Liver (tissue), 9 donors: ENCODE measurements around the gene DLK1. TPM values are rescaled to one million over a fixed set of nuclear protein-coding genes. Genes with fewer than 3 reads are reported as not detected.

Source experiments
- DNase-seq: peaks from one replicate; pipeline ENCODE4 v3.0.0-alpha.2; 2017; ENCODE audit warnings: low spot score
- H3K27ac ChIP-seq, 2 donors: one replicate each; pipeline ENCODE4 v1.7.0; 2013; ENCODE audit warnings: inconsistent platforms in 2 of 2, low read length in 2 of 2, control low read depth in 1 of 2, low read depth in 1 of 2, mild to moderate bottlenecking in 1 of 2
- H3K27me3 ChIP-seq, 4 donors: one replicate each; pipeline versions ENCODE4 v1.6.1 to v1.7.0; 2013; ENCODE audit warnings: low read length in 3 of 4, inconsistent platforms in 1 of 4, mild to moderate bottlenecking in 1 of 4, moderate library complexity in 1 of 4; ENCODE audit not compliant: control insufficient read depth in 4 of 4, insufficient read depth in 4 of 4
- H3K36me3 ChIP-seq, 4 donors: one replicate each; pipeline versions ENCODE4 v1.6.1 to v1.7.0; 2013; ENCODE audit warnings: low read length in 3 of 4, mild to moderate bottlenecking in 3 of 4, low read depth in 1 of 4, moderate library complexity in 1 of 4; ENCODE audit not compliant: control insufficient read depth in 4 of 4, insufficient read depth in 3 of 4
- H3K4me1 ChIP-seq, 4 donors: one replicate each; pipeline versions ENCODE4 v1.6.1 to v1.7.0; 2013; ENCODE audit warnings: low read length in 3 of 4, mild to moderate bottlenecking in 3 of 4, moderate library complexity in 1 of 4; ENCODE audit not compliant: control insufficient read depth in 4 of 4, insufficient read depth in 4 of 4
- H3K4me3 ChIP-seq, 3 donors: one replicate each; pipeline versions ENCODE4 v1.6.1 to v1.7.0; 2013; ENCODE audit warnings: low read length in 3 of 3, control low read depth in 1 of 3, low read depth in 1 of 3, mild to moderate bottlenecking in 1 of 3
- H3K9ac ChIP-seq, 2 donors: one replicate each; pipeline ENCODE4 v1.7.0; 2013; ENCODE audit warnings: low read length in 2 of 2, mild to moderate bottlenecking in 2 of 2, moderate library complexity in 2 of 2, control low read depth in 1 of 2, low read depth in 1 of 2
- H3K9me3 ChIP-seq, 4 donors: one replicate each; pipeline versions ENCODE4 v1.6.1 to v1.7.0; 2013; ENCODE audit warnings: low read length in 3 of 4; ENCODE audit not compliant: control insufficient read depth in 4 of 4
- ATF3 ChIP-seq: IDR thresholded peaks from 2 replicates; pipeline ENCODE4 v1.6.1; 2016; ENCODE audit warnings: antibody characterized with exemption
- EGR1 ChIP-seq, 2 donors: IDR thresholded peaks; 2 replicates each; pipeline ENCODE4 v1.6.1; 2016 to 2018; ENCODE audit warnings: antibody characterized with exemption in 2 of 2, low read depth in 2 of 2
- FOXA1 ChIP-seq: IDR thresholded peaks from 2 replicates; pipeline ENCODE4 v1.6.1; 2016; ENCODE audit warnings: antibody characterized with exemption
- FOXA2 ChIP-seq: IDR thresholded peaks from 2 replicates; pipeline ENCODE4 v1.6.1; 2016; ENCODE audit warnings: antibody characterized with exemption
- GABPA ChIP-seq, 2 donors: IDR thresholded peaks in 1 of 2; conservative IDR thresholded peaks in 1 of 2; 2 replicates each; pipeline ENCODE4 v1.6.1; 2016; ENCODE audit warnings: antibody characterized with exemption in 2 of 2, mild to moderate bottlenecking in 1 of 2, moderate library complexity in 1 of 2
- HNF4A ChIP-seq, 2 donors: conservative IDR thresholded peaks; 2 replicates each; pipeline ENCODE4 v1.6.1; 2016; ENCODE audit warnings: antibody characterized with exemption in 2 of 2, mild to moderate bottlenecking in 2 of 2
- HNF4G ChIP-seq: IDR thresholded peaks from 2 replicates; pipeline ENCODE4 v1.6.1; 2016; ENCODE audit warnings: antibody characterized with exemption
- JUND ChIP-seq, 2 donors: IDR thresholded peaks; 2 replicates each; pipeline ENCODE4 v1.6.1; 2016; ENCODE audit warnings: antibody characterized with exemption in 2 of 2
- MAX ChIP-seq: IDR thresholded peaks from 2 replicates; pipeline ENCODE4 v1.6.1; 2016; ENCODE audit warnings: antibody characterized with exemption
- NR2F2 ChIP-seq: IDR thresholded peaks from 2 replicates; pipeline ENCODE4 v1.6.1; 2016; ENCODE audit warnings: antibody characterized with exemption
- RAD21 ChIP-seq, 2 donors: IDR thresholded peaks; 2 replicates each; pipeline ENCODE4 v1.6.1; 2016; ENCODE audit warnings: antibody characterized with exemption in 2 of 2, mild to moderate bottlenecking in 2 of 2
- RXRA ChIP-seq, 2 donors: IDR thresholded peaks; 2 replicates each; pipeline ENCODE4 v1.6.1; 2017 to 2018; ENCODE audit warnings: antibody characterized with exemption in 2 of 2, mild to moderate bottlenecking in 1 of 2
- SP1 ChIP-seq: IDR thresholded peaks from 2 replicates; pipeline ENCODE4 v1.6.1; 2018; ENCODE audit warnings: antibody characterized with exemption, mild to moderate bottlenecking
- TAF1 ChIP-seq: conservative IDR thresholded peaks from 2 replicates; pipeline ENCODE4 v1.6.1; 2016; ENCODE audit warnings: antibody characterized with exemption, mild to moderate bottlenecking
- YY1 ChIP-seq: IDR thresholded peaks from 2 replicates; pipeline ENCODE4 v1.6.1; 2016; ENCODE audit warnings: antibody characterized with exemption, mild to moderate bottlenecking
- ZBTB33 ChIP-seq: IDR thresholded peaks from 2 replicates; pipeline ENCODE4 v1.6.1; 2016; ENCODE audit warnings: antibody characterized with exemption
- WGBS: extraction: QIAGEN DNeasy Blood & Tissue Kit; methylation state at CpG from one replicate; pipeline ENCODE4 v1.1.7; 2013; 5-methylcytosine and 5-hydroxymethylcytosine counted together
- polyA plus RNA-seq, 2 donors: library from polyadenylated mRNA; stranded (reverse) in 1 of 2; unstranded in 1 of 2; fragments of 200-250 nt in 1 of 2; fragments of >200 nt in 1 of 2; fragmentation: Nextera tagmentation in 1 of 2; extraction: Ambion mirVana in 1 of 2; gene quantifications; one replicate each; pipeline versions ENCODE4 v1.2.1 to v1.2.3, GENCODE V29; 2013 to 2015
- total RNA-seq, 2 donors: library from RNA; depleted of rRNA; stranded (reverse); fragments of >200 nt; gene quantifications; one replicate each; pipeline ENCODE4 v1.2.3, GENCODE V29; 2014
- TF ChIP-seq, protein P1 (sequence below): IDR thresholded peaks from 2 replicates; pipeline ENCODE4 v1.6.1; 2016; ENCODE audit warnings: antibody characterized with exemption, mild to moderate bottlenecking
- TF ChIP-seq, protein P2 (sequence below): fragments of 150-350 bp; IDR thresholded peaks from 2 replicates; pipeline ENCODE4 v1.5.1; 2017; ENCODE audit warnings: improper control_type of control experiment, low read depth, low read length; ENCODE audit not compliant: missing input control
- donor health status: healthy.
- donor health status: healthy.
- donor health status: healthy.
- donor health status: healthy.
- donor health status: healthy.

The DLK1 gene
- total and polyA plus RNA-seq, 4 donors = 0.42 to 331 (median 1.8) TPM; not detected in 1

GRCh38 chr14:100698666-100699448, 27.8 kb upstream of the DLK1 start:
- 86% methylated on average over 16 of the region's 16 CpGs for WGBS

DNA sequence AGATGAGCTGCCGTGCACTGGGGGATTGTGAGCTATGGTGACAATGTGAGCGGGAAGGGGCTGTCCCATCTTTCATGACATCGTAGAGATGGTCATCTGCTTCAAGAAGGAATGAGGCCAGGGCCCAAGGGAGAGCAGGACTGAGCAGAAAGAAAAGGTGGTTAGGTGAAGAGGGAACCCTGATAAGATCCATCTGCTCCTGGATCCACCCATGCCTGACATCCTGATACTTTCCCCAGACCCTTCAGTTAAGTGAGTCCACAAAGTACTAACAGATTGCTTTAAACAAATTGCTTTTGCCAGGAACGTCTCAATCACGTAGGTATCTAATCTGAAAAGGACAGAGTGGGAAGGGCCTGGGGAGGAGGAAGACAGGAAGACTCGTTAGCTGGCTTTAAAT, 25.4 kb upstream of the DLK1 start:
- no peak overlapping the region for H3K27ac ChIP-seq
- 85% methylated on average over 6 of the region's 6 CpGs for WGBS
- H3K9me3 ChIP-seq = no peaks in the 10 kb centered on the region
- no peak overlapping the region for H3K4me3 ChIP-seq
- H3K36me3 ChIP-seq = no peaks in the 10 kb centered on the region
- DNase-seq = no peak
- H3K27me3 ChIP-seq = no peaks in the 10 kb centered on the region
- no peak overlapping the region for H3K9ac ChIP-seq
- no peaks in the 10 kb centered on the region for H3K4me1 ChIP-seq
- TF ChIP-seq ATF3 (no peak), JUND (IDR thresholded peaks at IDR 0.05) (no peak), ZBTB33 (no peak), HNF4A (conservative IDR thresholded peaks at IDR 0.05) (no peak), FOXA2 (no peak), RAD21 (IDR thresholded peaks at IDR 0.05) (no peak), YY1 (no peak), NR2F2 (no peak), HNF4G (no peak), SP1 (no peak), TAF1 (no peak), FOXA1 (no peak), RXRA (IDR thresholded peaks at IDR 0.05) (no peak), GABPA (IDR thresholded peaks at IDR 0.05 in 1 of 2, conservative IDR thresholded peaks at IDR 0.05 in 1 of 2) (no peak), MAX (no peak), EGR1 (IDR thresholded peaks at IDR 0.05; ENCODE audit: low read depth in 2 of 2) (no peak)
- TF ChIP-seq, protein P1, sequence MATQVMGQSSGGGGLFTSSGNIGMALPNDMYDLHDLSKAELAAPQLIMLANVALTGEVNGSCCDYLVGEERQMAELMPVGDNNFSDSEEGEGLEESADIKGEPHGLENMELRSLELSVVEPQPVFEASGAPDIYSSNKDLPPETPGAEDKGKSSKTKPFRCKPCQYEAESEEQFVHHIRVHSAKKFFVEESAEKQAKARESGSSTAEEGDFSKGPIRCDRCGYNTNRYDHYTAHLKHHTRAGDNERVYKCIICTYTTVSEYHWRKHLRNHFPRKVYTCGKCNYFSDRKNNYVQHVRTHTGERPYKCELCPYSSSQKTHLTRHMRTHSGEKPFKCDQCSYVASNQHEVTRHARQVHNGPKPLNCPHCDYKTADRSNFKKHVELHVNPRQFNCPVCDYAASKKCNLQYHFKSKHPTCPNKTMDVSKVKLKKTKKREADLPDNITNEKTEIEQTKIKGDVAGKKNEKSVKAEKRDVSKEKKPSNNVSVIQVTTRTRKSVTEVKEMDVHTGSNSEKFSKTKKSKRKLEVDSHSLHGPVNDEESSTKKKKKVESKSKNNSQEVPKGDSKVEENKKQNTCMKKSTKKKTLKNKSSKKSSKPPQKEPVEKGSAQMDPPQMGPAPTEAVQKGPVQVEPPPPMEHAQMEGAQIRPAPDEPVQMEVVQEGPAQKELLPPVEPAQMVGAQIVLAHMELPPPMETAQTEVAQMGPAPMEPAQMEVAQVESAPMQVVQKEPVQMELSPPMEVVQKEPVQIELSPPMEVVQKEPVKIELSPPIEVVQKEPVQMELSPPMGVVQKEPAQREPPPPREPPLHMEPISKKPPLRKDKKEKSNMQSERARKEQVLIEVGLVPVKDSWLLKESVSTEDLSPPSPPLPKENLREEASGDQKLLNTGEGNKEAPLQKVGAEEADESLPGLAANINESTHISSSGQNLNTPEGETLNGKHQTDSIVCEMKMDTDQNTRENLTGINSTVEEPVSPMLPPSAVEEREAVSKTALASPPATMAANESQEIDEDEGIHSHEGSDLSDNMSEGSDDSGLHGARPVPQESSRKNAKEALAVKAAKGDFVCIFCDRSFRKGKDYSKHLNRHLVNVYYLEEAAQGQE = no peak
- TF ChIP-seq, protein P2, sequence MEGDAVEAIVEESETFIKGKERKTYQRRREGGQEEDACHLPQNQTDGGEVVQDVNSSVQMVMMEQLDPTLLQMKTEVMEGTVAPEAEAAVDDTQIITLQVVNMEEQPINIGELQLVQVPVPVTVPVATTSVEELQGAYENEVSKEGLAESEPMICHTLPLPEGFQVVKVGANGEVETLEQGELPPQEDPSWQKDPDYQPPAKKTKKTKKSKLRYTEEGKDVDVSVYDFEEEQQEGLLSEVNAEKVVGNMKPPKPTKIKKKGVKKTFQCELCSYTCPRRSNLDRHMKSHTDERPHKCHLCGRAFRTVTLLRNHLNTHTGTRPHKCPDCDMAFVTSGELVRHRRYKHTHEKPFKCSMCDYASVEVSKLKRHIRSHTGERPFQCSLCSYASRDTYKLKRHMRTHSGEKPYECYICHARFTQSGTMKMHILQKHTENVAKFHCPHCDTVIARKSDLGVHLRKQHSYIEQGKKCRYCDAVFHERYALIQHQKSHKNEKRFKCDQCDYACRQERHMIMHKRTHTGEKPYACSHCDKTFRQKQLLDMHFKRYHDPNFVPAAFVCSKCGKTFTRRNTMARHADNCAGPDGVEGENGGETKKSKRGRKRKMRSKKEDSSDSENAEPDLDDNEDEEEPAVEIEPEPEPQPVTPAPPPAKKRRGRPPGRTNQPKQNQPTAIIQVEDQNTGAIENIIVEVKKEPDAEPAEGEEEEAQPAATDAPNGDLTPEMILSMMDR = no peak

More at GRCh38 chr14:100698666-100699448, 27.8 kb upstream of the DLK1 start:
- H3K27me3 ChIP-seq = peaks cover 0 to 6% (median 0%) of the 10 kb centered on the region in 4 donors
- H3K27ac ChIP-seq = no peak overlapping the region
- TF ChIP-seq RXRA (IDR thresholded peaks at IDR 0.05) (no peak), RAD21 (IDR thresholded peaks at IDR 0.05) (no peak), FOXA1 (no peak), FOXA2 (no peak), SP1 (no peak), ATF3 (no peak), JUND (IDR thresholded peaks at IDR 0.05) (no peak)
- TF ChIP-seq, protein P2 = no peak
- H3K9ac ChIP-seq = no peak overlapping the region
- no peaks in the 10 kb centered on the region for H3K9me3 ChIP-seq
- H3K4me3 ChIP-seq = no peak overlapping the region
- no peaks in the 10 kb centered on the region for H3K36me3 ChIP-seq
- peaks cover 0 to 6% (median 2%) of the 10 kb centered on the region in 4 donors for H3K4me1 ChIP-seq
- no peak for DNase-seq
